GM12891 (cell line): Measurements from ENCODE around the gene CYBC1.

Source experiments
- POLR2A ChIP-seq: IDR thresholded peaks from 2 replicates; pipeline ENCODE4 v1.6.1; 2011; ENCODE audit warnings: low read depth, low read length, control low read depth
- POLR2AphosphoS5 ChIP-seq: IDR thresholded peaks from 2 replicates; pipeline ENCODE4 v1.6.1; 2011; ENCODE audit warnings: low read depth, low read length, control low read depth
- TAF1 ChIP-seq: IDR thresholded peaks from 2 replicates; pipeline ENCODE4 v1.6.1; 2011; ENCODE audit warnings: low read depth, low read length, control low read depth

- TF ChIP-seq TAF1, result no peak
- TF ChIP-seq POLR2AphosphoS5, result no peak
- no peak for TF ChIP-seq POLR2A
Observed at GRCh38 chr17:82446124-82446523, 4.4 kb downstream of the CYBC1 start.
